Progenitor cell of endocrine pancreas (in vitro differentiated cells): ENCODE data around the gene PNPLA3. TPM values are rescaled to one million over a fixed set of nuclear protein-coding genes. Genes with fewer than 3 reads are reported as not detected.

ENCODE experiments used
- DNase-seq: peaks from one replicate; pipeline ENCODE4 v3.0.0; 2021; ENCODE audit warnings: low spot score; ENCODE audit not compliant: unreplicated experiment
- H3K27ac Mint-ChIP-seq: 2 replicates; pipeline ENCODE4 v1.8.0; 2021; ENCODE audit warnings: mild to moderate bottlenecking, moderate library complexity, mixed read lengths
- H3K27me3 Mint-ChIP-seq: 2 replicates; pipeline ENCODE4 v1.8.0; 2021; ENCODE audit warnings: mixed read lengths
- H3K36me3 Mint-ChIP-seq: 2 replicates; pipeline ENCODE4 v1.8.0; 2022; ENCODE audit warnings: mixed read lengths; ENCODE audit not compliant: insufficient read depth
- H3K4me1 Mint-ChIP-seq: 2 replicates; pipeline ENCODE4 v1.8.0; 2021; ENCODE audit warnings: low read depth, mixed read lengths
- H3K4me3 Mint-ChIP-seq: 2 replicates; pipeline ENCODE4 v1.8.0; 2021; ENCODE audit warnings: low read depth, mild to moderate bottlenecking, moderate library complexity, mixed read lengths
- H3K9me3 Mint-ChIP-seq: 2 replicates; pipeline ENCODE4 v1.8.0; 2021; ENCODE audit warnings: low read depth, mixed read lengths
- CTCF ChIP-seq: fragments of 200-600 bp; sonication (generic); IDR thresholded peaks from one replicate; pipeline ENCODE4 v1.5.0; 2021; ENCODE audit warnings: antibody characterized with exemption, mild to moderate bottlenecking; ENCODE audit not compliant: unreplicated experiment
- total RNA-seq: library from RNA; stranded (reverse); gene quantifications from 2 replicates; pipeline ENCODE4 v1.2.1, GENCODE V29; 2021

PNPLA3 gene
- total RNA-seq, 1 donor from 2014 or later: 11.4 TPM

GRCh38 chr22:43994416-43994815 is 70.8 kb downstream of the PNPLA3 start:
- peaks cover 23% of the 10 kb centered on the region for H3K36me3 Mint-ChIP-seq
- DNase-seq: no peak
- H3K27ac Mint-ChIP-seq: no peak overlapping the region
- H3K27me3 Mint-ChIP-seq: no peaks in the 10 kb centered on the region
- H3K4me3 Mint-ChIP-seq: no peak overlapping the region
- TF ChIP-seq CTCF: no peak
- peaks cover 13% of the 10 kb centered on the region for H3K4me1 Mint-ChIP-seq
- H3K9me3 Mint-ChIP-seq: no peaks in the 10 kb centered on the region

- H3K4me3 Mint-ChIP-seq: no peak overlapping the region
- no peaks in the 10 kb centered on the region for H3K27me3 Mint-ChIP-seq
- TF ChIP-seq CTCF: no peak
- no peaks in the 10 kb centered on the region for H3K9me3 Mint-ChIP-seq
- H3K27ac Mint-ChIP-seq: no peak overlapping the region
- H3K4me1 Mint-ChIP-seq: peaks cover 14% of the 10 kb centered on the region
- DNase-seq: no peak
- peaks cover 25% of the 10 kb centered on the region for H3K36me3 Mint-ChIP-seq
Observed at GRCh38 chr22:43995057-43995685, 71.6 kb downstream of the PNPLA3 start.

GRCh38 chr22:43995798-43996169 is 72.2 kb downstream of the PNPLA3 start:
- Mint-ChIP-seq H3K27ac (no peak overlapping the region), H3K36me3 (peaks cover 28% of the 10 kb centered on the region), H3K9me3 (no peaks in the 10 kb centered on the region), H3K27me3 (no peaks in the 10 kb centered on the region), H3K4me1 (peaks cover 14% of the 10 kb centered on the region), H3K4me3 (no peak overlapping the region)
- DNase-seq: no peak
- no peak for TF ChIP-seq CTCF

- no peak overlapping the region for H3K27ac Mint-ChIP-seq
- peaks cover 14% of the 10 kb centered on the region for H3K4me1 Mint-ChIP-seq
- H3K27me3 Mint-ChIP-seq: no peaks in the 10 kb centered on the region
- peaks cover 29% of the 10 kb centered on the region for H3K36me3 Mint-ChIP-seq
- DNase-seq: no peak
- H3K9me3 Mint-ChIP-seq: no peaks in the 10 kb centered on the region
- H3K4me3 Mint-ChIP-seq: no peak overlapping the region
- no peak for TF ChIP-seq CTCF
Observed at GRCh38 chr22:43996170-43996980, 72.8 kb downstream of the PNPLA3 start.

GRCh38 chr22:43996981-43997265 is 73.3 kb downstream of the PNPLA3 start:
- Mint-ChIP-seq H3K27ac (no peak overlapping the region), H3K9me3 (no peaks in the 10 kb centered on the region), H3K36me3 (peaks cover 29% of the 10 kb centered on the region), H3K27me3 (no peaks in the 10 kb centered on the region), H3K4me3 (no peak overlapping the region), H3K4me1 (peaks cover 14% of the 10 kb centered on the region)
- no peak for TF ChIP-seq CTCF
- DNase-seq: no peak

Other genes starting within 250 kb of the PNPLA3 start
- gene EFCAB6, start 111.5 kb upstream of the PNPLA3 start, total RNA-seq: 7.0 and 8.6 TPM in 2 replicates
- 6.6 and 7.0 TPM in 2 replicates for gene SULT4A1, start 61.3 kb upstream of the PNPLA3 start, total RNA-seq
- gene PNPLA5, start 31.8 kb upstream of the PNPLA3 start, total RNA-seq: not detected in 2 replicates
- 50.9 and 53.7 TPM in 2 replicates for gene SAMM50, start 31.6 kb downstream of the PNPLA3 start, total RNA-seq
- 10.6 and 11.8 TPM in 2 replicates for gene PARVB, start 100.5 kb downstream of the PNPLA3 start, total RNA-seq